Subcutaneous preadipocyte (primary cell): ENCODE results near the gene EMCN. TPM values are rescaled to one million over a fixed set of nuclear protein-coding genes. Genes with fewer than 3 reads are reported as not detected.

ENCODE experiments used
- total RNA-seq: library from RNA; depleted of rRNA; stranded (reverse); fragments of >200 nt; gene quantifications from 2 replicates; pipeline ENCODE4 v1.2.3, GENCODE V29; 2012

EMCN gene, protein sequence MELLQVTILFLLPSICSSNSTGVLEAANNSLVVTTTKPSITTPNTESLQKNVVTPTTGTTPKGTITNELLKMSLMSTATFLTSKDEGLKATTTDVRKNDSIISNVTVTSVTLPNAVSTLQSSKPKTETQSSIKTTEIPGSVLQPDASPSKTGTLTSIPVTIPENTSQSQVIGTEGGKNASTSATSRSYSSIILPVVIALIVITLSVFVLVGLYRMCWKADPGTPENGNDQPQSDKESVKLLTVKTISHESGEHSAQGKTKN
- 0.20 TPM in 1 of 2 replicates, not detected in the other for total RNA-seq

GRCh38 chr4:100517864-100518341, at the start of gene EMCN:
Gene EMCN, minus strand, starts transcription at chr4:100518022. Its CDS starts 108 bp downstream, at chr4:100517914.

